CD14-positive monocyte (primary cell): ENCODE measurements around the gene HOXA5. TPM values are rescaled to one million over a fixed set of nuclear protein-coding genes. Genes with fewer than 3 reads are reported as not detected.
A peak's percentile ranks its signal among the peaks of the same experiment; 100 is the strongest.

ENCODE experiments used
- DNase-seq, 3 donors: peaks; one replicate each; pipeline ENCODE4 v3.0.0-alpha.2; 2011 to 2022
- H2AFZ ChIP-seq: 2 replicates; pipeline ENCODE4 v1.6.0; 2012; ENCODE audit warnings: mild to moderate bottlenecking, low read depth, low read length, inconsistent platforms; ENCODE audit not compliant: insufficient read depth, poor library complexity, severe bottlenecking
- H3K27ac ChIP-seq, 2 donors: 1 replicate in 1 of 2; 2 replicates in 1 of 2; pipeline ENCODE4 v1.5.1; 2012 to 2013; ENCODE audit warnings: low read length in 2 of 2, control low read depth in 1 of 2, inconsistent platforms in 1 of 2, low read depth in 1 of 2, mild to moderate bottlenecking in 1 of 2
- H3K27me3 ChIP-seq, 2 donors: one replicate each; pipeline versions ENCODE4 v1.6.0 to v1.6.1; 2011 to 2013; ENCODE audit warnings: low read length in 2 of 2; ENCODE audit not compliant: control insufficient read depth in 2 of 2, insufficient read depth in 2 of 2
- H3K36me3 ChIP-seq, 2 donors: replicated peaks in 1 of 2; 1 replicate in 1 of 2; 2 replicates in 1 of 2; pipeline versions ENCODE4 v1.5.1 to v1.6.1; 2012 to 2013; ENCODE audit warnings: low read length in 2 of 2, control low read depth in 1 of 2, inconsistent platforms in 1 of 2, mild to moderate bottlenecking in 1 of 2; ENCODE audit not compliant: insufficient read depth in 2 of 2, control insufficient read depth in 1 of 2
- H3K4me1 ChIP-seq, 2 donors: 1 replicate in 1 of 2; 2 replicates in 1 of 2; pipeline versions ENCODE4 v1.5.1 to v1.6.1; 2012 to 2013; ENCODE audit warnings: low read length in 2 of 2, control low read depth in 1 of 2, inconsistent platforms in 1 of 2, mild to moderate bottlenecking in 1 of 2, moderate library complexity in 1 of 2; ENCODE audit not compliant: insufficient read depth in 2 of 2, control insufficient read depth in 1 of 2
- H3K4me2 ChIP-seq: replicated peaks from 2 replicates; pipeline ENCODE3; 2012; ENCODE audit warnings: low read length, moderate library complexity, mild to moderate bottlenecking; ENCODE audit not compliant: poor library complexity, severe bottlenecking; ENCODE audit errors: extremely low read depth
- H3K4me3 ChIP-seq, 3 experiments: fragments of 200-600 bp in 1 of 3; sonication (generic) in 1 of 3; replicated peaks in 1 of 3; 1 replicate in 2 of 3; 2 replicates in 1 of 3; pipeline ENCODE4 v1.5.1; 2011 to 2013; ENCODE audit warnings: low read length in 3 of 3, mild to moderate bottlenecking in 3 of 3, control low read depth in 2 of 3, low read depth in 2 of 3, inconsistent platforms in 1 of 3, moderate library complexity in 1 of 3
- H3K79me2 ChIP-seq: 2 replicates; pipeline ENCODE4 v1.6.0; 2012; ENCODE audit warnings: mild to moderate bottlenecking, control low read depth, inconsistent platforms, low read length, moderate library complexity; ENCODE audit not compliant: insufficient read depth
- H3K9ac ChIP-seq: 2 replicates; pipeline ENCODE4 v1.6.0; 2017; ENCODE audit warnings: low read length, mild to moderate bottlenecking; ENCODE audit not compliant: insufficient read depth, poor library complexity, severe bottlenecking
- H3K9me3 ChIP-seq, 2 donors: replicated peaks in 1 of 2; 1 replicate in 1 of 2; 2 replicates in 1 of 2; pipeline versions ENCODE4 v1.5.1 to v1.6.1; 2012 to 2013; ENCODE audit warnings: low read length in 2 of 2, control low read depth in 1 of 2; ENCODE audit not compliant: control insufficient read depth in 1 of 2, insufficient read depth in 1 of 2
- H4K20me1 ChIP-seq: 2 replicates; pipeline ENCODE4 v1.6.0; 2012; ENCODE audit warnings: mild to moderate bottlenecking, low read length, control low read depth, moderate library complexity; ENCODE audit not compliant: insufficient read depth
- H3K27ac Mint-ChIP-seq, 7 donors: one replicate each; pipeline ENCODE4 v1.8.0; 2020; ENCODE audit warnings: mild to moderate bottlenecking in 7 of 7, mixed read lengths in 7 of 7, moderate library complexity in 6 of 7, inconsistent platforms in 2 of 7
- H3K27me3 Mint-ChIP-seq, 3 donors: one replicate each; pipeline ENCODE4 v1.8.0; 2021 to 2022; ENCODE audit warnings: low read depth in 3 of 3, mild to moderate bottlenecking in 3 of 3, mixed read lengths in 3 of 3, moderate library complexity in 3 of 3, inconsistent platforms in 1 of 3
- H3K36me3 Mint-ChIP-seq, 2 donors: one replicate each; pipeline ENCODE4 v1.8.0; 2020; ENCODE audit warnings: mixed read lengths in 2 of 2, inconsistent platforms in 1 of 2, mild to moderate bottlenecking in 1 of 2
- H3K4me1 Mint-ChIP-seq: one replicate; pipeline ENCODE4 v1.8.0; 2020; ENCODE audit warnings: mild to moderate bottlenecking, mixed read lengths
- H3K4me3 Mint-ChIP-seq, 2 donors: one replicate each; pipeline ENCODE4 v1.8.0; 2020; ENCODE audit warnings: mild to moderate bottlenecking in 2 of 2, mixed read lengths in 2 of 2, moderate library complexity in 1 of 2
- H3K9me3 Mint-ChIP-seq, 7 donors: one replicate each; pipeline ENCODE4 v1.8.0; 2020 to 2022; ENCODE audit warnings: mixed read lengths in 7 of 7, mild to moderate bottlenecking in 6 of 7, moderate library complexity in 6 of 7, inconsistent platforms in 2 of 7
- WGBS: methylation state at CpG from one replicate; pipeline ENCODE4 v1.1.5; 2013; ENCODE audit warnings: missing lambda C conversion rate; ENCODE audit not compliant: insufficient coverage; 5-methylcytosine and 5-hydroxymethylcytosine counted together
- intact Hi-C, 2 donors: fragments of 100-400 bp; cut with micrococcal nuclease; formaldehyde crosslinking; loops; one replicate each; pipeline versions ENCODE4 v1.15.0 to v1.15.1; 2023
- polyA plus RNA-seq, 3 donors: library from polyadenylated mRNA; depleted of rRNA in 1 of 3; unstranded in 2 of 3; stranded (reverse) in 1 of 3; fragments of 300-500 nt in 2 of 3; fragments of >200 nt in 1 of 3; fragmentation: Illumina TruSeq in 2 of 3; gene quantifications; 1 replicate in 2 of 3; 2 replicates in 1 of 3; pipeline ENCODE4 v1.2.3, GENCODE V29; 2012 to 2021
- TF ChIP-seq, protein P1 (sequence below): fragments of 200-600 bp; IDR thresholded peaks from one replicate; pipeline ENCODE4 v1.8.0; 2022; ENCODE audit warnings: antibody characterized with exemption, mild to moderate bottlenecking

HOXA5 gene
- polyA plus RNA-seq, 3 donors, result 0.85 to 3.0 (median 1.8) TPM

DNA sequence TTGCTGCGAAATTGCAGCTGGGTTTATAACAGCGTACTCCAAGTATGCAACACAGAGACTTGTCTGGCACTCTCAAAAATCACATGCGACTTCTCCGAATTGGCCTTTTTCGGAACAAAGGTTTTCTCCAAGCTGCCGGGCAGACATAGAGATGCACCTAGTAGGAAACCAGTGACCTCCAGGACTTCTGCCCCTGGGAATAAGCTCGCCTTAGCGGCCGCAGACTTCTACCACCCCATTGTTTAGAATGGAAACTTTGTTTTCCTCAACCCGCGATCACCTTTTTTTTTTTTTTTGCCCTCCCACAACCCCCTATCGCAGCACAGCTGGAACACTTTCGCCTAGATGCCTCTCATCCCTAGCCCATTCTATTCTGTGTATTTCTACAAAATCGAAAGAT, 35.5 kb upstream of the HOXA5 start:
- peaks cover 20 to 25% of the 10 kb centered on the region in 2 donors for H3K4me1 ChIP-seq
- 91% methylated on average over 7 of the region's 14 CpGs for WGBS
- H3K79me2 ChIP-seq, result no peaks in the 10 kb centered on the region
- H2AFZ ChIP-seq, result no peak overlapping the region
- Mint-ChIP-seq H3K27ac (no peak overlapping the region), H3K4me3 (peak overlapping the region; percentile 59 to 89), H3K36me3 (peaks cover 0 to 14% of the 10 kb centered on the region in 2 donors), H3K27me3 (peaks cover 90 to 96% (median 96%) of the 10 kb centered on the region in 3 donors), H3K9me3 (peaks cover 0 to 28% (median 12%) of the 10 kb centered on the region in 7 donors), H3K4me1 (peaks cover 27% of the 10 kb centered on the region)
- TF ChIP-seq, protein P1, sequence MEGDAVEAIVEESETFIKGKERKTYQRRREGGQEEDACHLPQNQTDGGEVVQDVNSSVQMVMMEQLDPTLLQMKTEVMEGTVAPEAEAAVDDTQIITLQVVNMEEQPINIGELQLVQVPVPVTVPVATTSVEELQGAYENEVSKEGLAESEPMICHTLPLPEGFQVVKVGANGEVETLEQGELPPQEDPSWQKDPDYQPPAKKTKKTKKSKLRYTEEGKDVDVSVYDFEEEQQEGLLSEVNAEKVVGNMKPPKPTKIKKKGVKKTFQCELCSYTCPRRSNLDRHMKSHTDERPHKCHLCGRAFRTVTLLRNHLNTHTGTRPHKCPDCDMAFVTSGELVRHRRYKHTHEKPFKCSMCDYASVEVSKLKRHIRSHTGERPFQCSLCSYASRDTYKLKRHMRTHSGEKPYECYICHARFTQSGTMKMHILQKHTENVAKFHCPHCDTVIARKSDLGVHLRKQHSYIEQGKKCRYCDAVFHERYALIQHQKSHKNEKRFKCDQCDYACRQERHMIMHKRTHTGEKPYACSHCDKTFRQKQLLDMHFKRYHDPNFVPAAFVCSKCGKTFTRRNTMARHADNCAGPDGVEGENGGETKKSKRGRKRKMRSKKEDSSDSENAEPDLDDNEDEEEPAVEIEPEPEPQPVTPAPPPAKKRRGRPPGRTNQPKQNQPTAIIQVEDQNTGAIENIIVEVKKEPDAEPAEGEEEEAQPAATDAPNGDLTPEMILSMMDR, result no peak
- no peak overlapping the region for H3K4me2 ChIP-seq
- no peak for DNase-seq
- no peaks in the 10 kb centered on the region for H4K20me1 ChIP-seq
- H3K4me3 ChIP-seq, result no peak overlapping the region
- H3K27ac ChIP-seq, result no peak overlapping the region
- peaks cover 8 to 34% of the 10 kb centered on the region in 2 donors for H3K9me3 ChIP-seq
- no peaks in the 10 kb centered on the region for H3K36me3 ChIP-seq
- intact Hi-C loops, result no loop called here
- H3K27me3 ChIP-seq, result peaks cover 52 to 100% of the 10 kb centered on the region in 2 donors
- no peak overlapping the region for H3K9ac ChIP-seq

DNA sequence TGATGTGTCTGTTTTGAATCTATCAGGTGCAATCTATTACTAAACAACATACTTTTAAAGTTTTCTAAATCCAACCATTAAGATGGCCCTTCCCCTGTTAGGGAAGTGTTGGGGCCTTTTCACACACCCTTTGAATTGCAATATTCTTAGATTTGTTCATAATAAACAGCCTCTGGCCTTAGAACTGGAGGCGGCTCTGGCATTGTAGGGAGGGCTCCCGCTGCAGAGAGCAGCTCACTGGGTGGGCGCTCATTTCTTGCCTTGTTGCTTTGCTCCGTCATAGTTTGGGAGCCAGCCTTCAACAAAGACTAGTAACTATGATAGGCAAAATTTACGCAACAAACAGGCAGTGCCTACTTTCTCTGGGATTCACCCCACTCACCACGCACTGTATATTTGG, 34.9 kb upstream of the HOXA5 start:
- no peaks in the 10 kb centered on the region for H3K36me3 ChIP-seq
- intact Hi-C loops, result no loop called here
- no peak overlapping the region for H3K4me2 ChIP-seq
- H3K4me1 ChIP-seq, result peaks cover 15 to 25% of the 10 kb centered on the region in 2 donors
- Mint-ChIP-seq H3K27me3 (peaks cover 86 to 95% (median 92%) of the 10 kb centered on the region in 3 donors), H3K4me1 (peaks cover 23% of the 10 kb centered on the region), H3K4me3 (peak overlapping the region in 1 of 2 donors; percentile 89), H3K27ac (no peak overlapping the region), H3K9me3 (peaks cover 0 to 24% (median 8%) of the 10 kb centered on the region in 7 donors), H3K36me3 (peaks cover 0 to 14% of the 10 kb centered on the region in 2 donors)
- H2AFZ ChIP-seq, result no peak overlapping the region
- 100% methylated on average over 2 of the region's 6 CpGs for WGBS
- TF ChIP-seq, protein P1, result no peak
- no peak overlapping the region for H3K27ac ChIP-seq
- peaks cover 8 to 27% of the 10 kb centered on the region in 2 donors for H3K9me3 ChIP-seq
- no peak overlapping the region for H3K4me3 ChIP-seq
- H3K79me2 ChIP-seq, result no peaks in the 10 kb centered on the region
- H4K20me1 ChIP-seq, result no peaks in the 10 kb centered on the region
- no peak for DNase-seq
- no peak overlapping the region for H3K9ac ChIP-seq
- H3K27me3 ChIP-seq, result peaks cover 48 to 98% of the 10 kb centered on the region in 2 donors
